MCF 10A (cell line): ENCODE results near the gene CBLN3. TPM values are rescaled to one million over a fixed set of nuclear protein-coding genes. Genes with fewer than 3 reads are reported as not detected.

Experiments
- BruUV-seq: library from RNA; stranded (reverse); fragments of 400-500 nt; replicated peaks from 2 replicates; lab custom pipeline; 2021; lab: Mats Ljungman, UMichigan
- CTCF ChIA-PET: fragments of 300-600 bp; sonication (Branson Sonifier 250); formaldehyde crosslinking; extraction: SDS; loops from one replicate; lab custom pipeline; 2021; ENCODE audit warnings: antibody characterized with exemption, inconsistent platforms; lab: Yijun Ruan, JAX
- POLR2A ChIA-PET: fragments of 300-600, 350-650 bp; sonication (Branson Sonifier 250); formaldehyde crosslinking; extraction: SDS; loops from one replicate; lab custom pipeline; 2020; ENCODE audit warnings: antibody characterized with exemption, inconsistent platforms; lab: Yijun Ruan, JAX
- DNase-seq: peaks from one replicate; pipeline ENCODE4 v3.0.0-alpha.2; 2018; ENCODE audit not compliant: unreplicated experiment
- H3K27ac Mint-ChIP-seq: one replicate; pipeline ENCODE4 v1.8.0; 2022; ENCODE audit warnings: mild to moderate bottlenecking, low read depth, mixed read lengths; ENCODE audit not compliant: unreplicated experiment
- H3K27me3 Mint-ChIP-seq: one replicate; pipeline ENCODE4 v1.8.0; 2022; ENCODE audit warnings: mixed read lengths; ENCODE audit not compliant: insufficient read depth, unreplicated experiment
- H3K36me3 Mint-ChIP-seq: one replicate; pipeline ENCODE4 v1.8.0; 2022; ENCODE audit warnings: mild to moderate bottlenecking, moderate library complexity, mixed read lengths; ENCODE audit not compliant: insufficient read depth, unreplicated experiment
- H3K4me1 Mint-ChIP-seq: one replicate; pipeline ENCODE4 v1.8.0; 2022; ENCODE audit warnings: mixed read lengths; ENCODE audit not compliant: insufficient read depth, unreplicated experiment
- H3K4me3 Mint-ChIP-seq: one replicate; pipeline ENCODE4 v1.8.0; 2022; ENCODE audit warnings: mild to moderate bottlenecking, moderate library complexity, mixed read lengths; ENCODE audit not compliant: unreplicated experiment
- H3K9me3 Mint-ChIP-seq: one replicate; pipeline ENCODE4 v1.8.0; 2022; ENCODE audit warnings: mixed read lengths; ENCODE audit not compliant: unreplicated experiment
- CTCF ChIP-seq: fragments of 200-600 bp; IDR thresholded peaks from one replicate; pipeline ENCODE4 v1.8.0; 2022; ENCODE audit warnings: antibody characterized with exemption, mild to moderate bottlenecking; ENCODE audit not compliant: unreplicated experiment
- intact Hi-C: fragments of 100-400 bp; cut with micrococcal nuclease; formaldehyde crosslinking; loops from 2 replicates; pipeline ENCODE4 v1.14.1; 2022
- total RNA-seq: library from RNA; stranded (reverse); gene quantifications from 2 replicates; pipeline ENCODE4 v1.2.3, GENCODE V29; 2022

CBLN3 gene
- total RNA-seq, 1 experiment from 2014 or later, result 2.4 TPM

- H3K4me3 Mint-ChIP-seq, result no peak overlapping the region
Observed at GRCh38 chr14:24432259-24433131, 3.0 kb upstream of the CBLN3 start.

GRCh38 chr14:24431569-24432258 lies 2.2 kb upstream of the CBLN3 start:
- Mint-ChIP-seq H3K4me3 (peak overlapping the region; percentile 80), H3K9me3 (no peaks in the 10 kb centered on the region), H3K36me3 (peaks cover 45% of the 10 kb centered on the region), H3K4me1 (peaks cover 25% of the 10 kb centered on the region), H3K27ac (peak overlapping the region; percentile 91), H3K27me3 (no peaks in the 10 kb centered on the region)
- DNase-seq, result peak; percentile 93
- ChIA-PET POLR2A (interaction anchor here (0.6 to 4.1 kb wide), 20 partner anchors 10 to 417 kb away, joined by 3 to 52 read pairs (median 3); partner anchors contain the start of genes CIDEB, IPO4, LTB4R and LTB4R2), CTCF (interaction anchor here (0.6 to 12.0 kb wide), 46 partner anchors 9 to 872 kb away, joined by 3 to 626 read pairs (median 8); partner anchors contain the start of genes ADCY4, CIDEB, DHRS1 and LTB4R)
- intact Hi-C loops, result loop anchor here (1.0 kb wide), 2 partner anchors 66 to 98 kb away; no protein-coding TSS in a partner anchor
- TF ChIP-seq CTCF, result peak; percentile 83
- BruUV-seq, result no TSS peak

More at GRCh38 chr14:24432259-24433131, 3.0 kb upstream of the CBLN3 start:
- ChIA-PET POLR2A (interaction anchor here (0.6 to 4.1 kb wide), 17 partner anchors 9 to 278 kb away, joined by 3 to 52 read pairs (median 5); partner anchors contain the start of genes CIDEB, LTB4R, LTB4R2 and NYNRIN), CTCF (interaction anchor here (0.7 to 12.0 kb wide), 35 partner anchors 8 to 286 kb away, joined by 3 to 626 read pairs (median 11); partner anchors contain the start of genes ADCY4, CIDEB, DHRS1 and LTB4R)
- no TSS peak for BruUV-seq
- no peak for TF ChIP-seq CTCF
- H3K4me1 Mint-ChIP-seq, result peaks cover 23% of the 10 kb centered on the region
- DNase-seq, result no peak
- H3K27me3 Mint-ChIP-seq, result no peaks in the 10 kb centered on the region
- peak overlapping the region; percentile 91 for H3K27ac Mint-ChIP-seq
- H3K36me3 Mint-ChIP-seq, result peaks cover 53% of the 10 kb centered on the region
- intact Hi-C loops, result no loop called here
- H3K9me3 Mint-ChIP-seq, result no peaks in the 10 kb centered on the region

- DNase-seq, result peak; percentile 29
- BruUV-seq, result TSS peak; percentile 36
- POLR2A ChIA-PET, result interaction anchor here (0.7 to 4.1 kb wide), 25 partner anchors 11 to 417 kb away, joined by 3 to 52 read pairs (median 5); partner anchors contain the start of genes CHMP4A, CIDEB, IPO4 and LTB4R
- no peak for TF ChIP-seq CTCF
- intact Hi-C loops, result loop anchor here (1.0 kb wide), 2 partner anchors 66 to 98 kb away; no protein-coding TSS in a partner anchor
- Mint-ChIP-seq H3K27ac (peak overlapping the region; percentile 91), H3K4me3 (peak overlapping the region; percentile 80), H3K27me3 (no peaks in the 10 kb centered on the region), H3K4me1 (peaks cover 32% of the 10 kb centered on the region), H3K36me3 (peaks cover 43% of the 10 kb centered on the region), H3K9me3 (no peaks in the 10 kb centered on the region)
- CTCF ChIA-PET, result interaction anchor here (0.5 to 12.0 kb wide), 55 partner anchors 10 to 1893 kb away, joined by 3 to 626 read pairs (median 6); partner anchors contain the start of genes ADCY4, CHMP4A, CIDEB and DHRS1
Observed at GRCh38 chr14:24430682-24431568, 1.5 kb upstream of the CBLN3 start.
